ENCODE results near the gene PNPLA6.

Gene PNPLA6

GRCh38 chr19:7582446-7582845, 46.9 kb downstream of the PNPLA6 start:
- TF ChIP-seq TAF1 (IDR thresholded peaks at IDR 0.05; ENCODE audit: borderline replicate concordance, insufficient read depth, low read length) (no peak), SIN3A (IDR thresholded peaks at IDR 0.05; ENCODE audit: borderline replicate concordance, insufficient read depth, low read length) (no peak), POLR2AphosphoS5 (IDR thresholded peaks at IDR 0.05; ENCODE audit: low read depth, low read length) (no peak), FOXP2 (optimal IDR thresholded peaks at IDR 0.05; ENCODE audit: borderline replicate concordance, extremely low read depth, extremely low read length, insufficient read depth) (no peak), REST (IDR thresholded peaks at IDR 0.05; ENCODE audit: insufficient read depth in 1 of 2, low read depth in 2 of 2, low read length in 2 of 2) (no peak)

GRCh38 chr19:7589822-7590221, 54.3 kb downstream of the PNPLA6 start:
- TF ChIP-seq TAF1 (IDR thresholded peaks at IDR 0.05; ENCODE audit: borderline replicate concordance, insufficient read depth, low read length) (no peak), SIN3A (IDR thresholded peaks at IDR 0.05; ENCODE audit: borderline replicate concordance, insufficient read depth, low read length) (no peak), REST (IDR thresholded peaks at IDR 0.05; ENCODE audit: insufficient read depth in 1 of 2, low read depth in 2 of 2, low read length in 2 of 2) (no peak), POLR2AphosphoS5 (IDR thresholded peaks at IDR 0.05; ENCODE audit: low read depth, low read length) (no peak), FOXP2 (optimal IDR thresholded peaks at IDR 0.05; ENCODE audit: borderline replicate concordance, extremely low read depth, extremely low read length, insufficient read depth) (no peak)

GRCh38 chr19:7590256-7590655, 54.7 kb downstream of the PNPLA6 start:
- TF ChIP-seq SIN3A (IDR thresholded peaks at IDR 0.05; ENCODE audit: borderline replicate concordance, insufficient read depth, low read length) (no peak), TAF1 (IDR thresholded peaks at IDR 0.05; ENCODE audit: borderline replicate concordance, insufficient read depth, low read length) (no peak), FOXP2 (optimal IDR thresholded peaks at IDR 0.05; ENCODE audit: borderline replicate concordance, extremely low read depth, extremely low read length, insufficient read depth) (no peak), POLR2AphosphoS5 (IDR thresholded peaks at IDR 0.05; ENCODE audit: low read depth, low read length) (no peak)

- TF ChIP-seq SIN3A (IDR thresholded peaks at IDR 0.05; ENCODE audit: borderline replicate concordance, insufficient read depth, low read length) (no peak), FOXP2 (optimal IDR thresholded peaks at IDR 0.05; ENCODE audit: borderline replicate concordance, extremely low read depth, extremely low read length, insufficient read depth) (no peak), POLR2AphosphoS5 (IDR thresholded peaks at IDR 0.05; ENCODE audit: low read depth, low read length) (no peak), TAF1 (IDR thresholded peaks at IDR 0.05; ENCODE audit: borderline replicate concordance, insufficient read depth, low read length) (no peak), REST (IDR thresholded peaks at IDR 0.05; ENCODE audit: insufficient read depth in 1 of 2, low read depth in 2 of 2, low read length in 2 of 2) (no peak)
Measured at GRCh38 chr19:7595466-7596133, 60.1 kb downstream of the PNPLA6 start, which contains the start of gene CAMSAP3. TSS of gene CAMSAP3 (plus strand) at chr19:7595863. CDS start at chr19:7596003, 140 bp downstream.

- TF ChIP-seq TAF1 (IDR thresholded peaks at IDR 0.05; ENCODE audit: borderline replicate concordance, insufficient read depth, low read length) (no peak), POLR2AphosphoS5 (IDR thresholded peaks at IDR 0.05; ENCODE audit: low read depth, low read length) (no peak)
Measured at GRCh38 chr19:7596211-7596937, 60.9 kb downstream of the PNPLA6 start.

GRCh38 chr19:7597689-7598088, 62.2 kb downstream of the PNPLA6 start:
- TF ChIP-seq SIN3A (IDR thresholded peaks at IDR 0.05; ENCODE audit: borderline replicate concordance, insufficient read depth, low read length) (no peak), FOXP2 (optimal IDR thresholded peaks at IDR 0.05; ENCODE audit: borderline replicate concordance, extremely low read depth, extremely low read length, insufficient read depth) (no peak), REST (IDR thresholded peaks at IDR 0.05; ENCODE audit: insufficient read depth in 1 of 2, low read depth in 2 of 2, low read length in 2 of 2) (no peak), TAF1 (IDR thresholded peaks at IDR 0.05; ENCODE audit: borderline replicate concordance, insufficient read depth, low read length) (no peak), POLR2AphosphoS5 (IDR thresholded peaks at IDR 0.05; ENCODE audit: low read depth, low read length) (no peak)

Data from PFSK-1 (cell line).